ENCODE measurements around the gene OAF. TPM values are rescaled to one million over a fixed set of nuclear protein-coding genes. Genes with fewer than 3 reads are reported as not detected.

The OAF gene
- 17.1 and 67.5 TPM in 2 replicates for total RNA-seq (ENCODE audit: low replicate concordance)
- long read RNA-seq, partial matches to known transcripts = 1 of 1 reads
- long read RNA-seq, other reads (novel, unspliced or antisense) = 0 of 1 reads

DNA sequence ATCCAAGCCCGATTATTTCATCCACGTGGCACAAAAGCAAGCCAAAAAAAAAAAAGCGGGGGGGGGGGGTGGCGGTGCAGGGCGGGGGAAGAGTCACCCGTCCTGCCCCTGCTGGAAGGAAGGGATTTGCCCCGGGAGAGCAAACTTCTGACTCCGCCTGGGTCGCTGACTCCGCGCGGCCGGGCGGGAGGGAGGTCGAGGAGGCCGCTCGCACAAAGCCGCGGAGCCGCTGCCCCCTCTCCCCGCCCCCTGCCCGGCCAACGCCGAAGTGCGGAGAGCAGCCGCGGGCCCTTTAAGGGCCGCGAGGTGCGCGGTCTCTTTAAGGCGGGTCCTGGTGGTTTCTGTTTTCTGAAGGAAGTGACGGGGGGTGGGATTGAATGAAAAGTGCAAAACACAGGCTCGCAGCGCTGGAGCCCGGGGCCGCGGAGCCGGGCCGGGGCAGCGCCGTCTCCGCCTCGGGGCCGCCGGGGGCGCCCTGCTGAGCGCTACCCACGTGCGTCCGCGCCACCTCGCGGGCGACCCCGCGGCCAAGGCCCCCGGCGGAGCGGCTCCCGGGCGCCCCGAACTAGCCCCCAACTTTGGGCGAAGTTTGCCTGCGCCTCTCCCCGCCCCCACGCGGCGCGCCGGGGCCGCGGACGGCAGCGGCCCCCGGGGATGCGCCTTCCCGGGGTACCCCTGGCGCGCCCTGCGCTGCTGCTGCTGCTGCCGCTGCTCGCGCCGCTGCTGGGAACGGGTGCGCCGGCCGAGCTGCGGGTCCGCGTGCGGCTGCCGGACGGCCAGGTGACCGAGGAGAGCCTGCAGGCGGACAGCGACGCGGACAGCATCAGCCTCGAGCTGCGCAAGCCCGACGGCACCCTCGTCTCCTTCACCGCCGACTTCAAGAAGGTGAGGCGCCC, at the start of gene OAF:
Gene OAF (plus strand): TSS at position 407 of the 896 bp plus-strand sequence. CDS start 248 bp downstream, at position 655.
- DNase-seq (ENCODE audit: extremely low spot score, unreplicated experiment) = peak; percentile 89
- Mint-ChIP-seq H3K4me3 (peak within 1 kb of the TSS; percentile 99), H3K36me3 (no peaks in the 10 kb centered on the region), H3K27ac (peak within 1 kb of the TSS; percentile 91), H3K27me3 (peaks cover 54% of the 10 kb centered on the region), H3K4me1 (ENCODE audit: unreplicated experiment) (peaks cover 59% of the 10 kb centered on the region), H3K9me3 (no peaks in the 10 kb centered on the region)
- TF ChIP-seq, protein P1, sequence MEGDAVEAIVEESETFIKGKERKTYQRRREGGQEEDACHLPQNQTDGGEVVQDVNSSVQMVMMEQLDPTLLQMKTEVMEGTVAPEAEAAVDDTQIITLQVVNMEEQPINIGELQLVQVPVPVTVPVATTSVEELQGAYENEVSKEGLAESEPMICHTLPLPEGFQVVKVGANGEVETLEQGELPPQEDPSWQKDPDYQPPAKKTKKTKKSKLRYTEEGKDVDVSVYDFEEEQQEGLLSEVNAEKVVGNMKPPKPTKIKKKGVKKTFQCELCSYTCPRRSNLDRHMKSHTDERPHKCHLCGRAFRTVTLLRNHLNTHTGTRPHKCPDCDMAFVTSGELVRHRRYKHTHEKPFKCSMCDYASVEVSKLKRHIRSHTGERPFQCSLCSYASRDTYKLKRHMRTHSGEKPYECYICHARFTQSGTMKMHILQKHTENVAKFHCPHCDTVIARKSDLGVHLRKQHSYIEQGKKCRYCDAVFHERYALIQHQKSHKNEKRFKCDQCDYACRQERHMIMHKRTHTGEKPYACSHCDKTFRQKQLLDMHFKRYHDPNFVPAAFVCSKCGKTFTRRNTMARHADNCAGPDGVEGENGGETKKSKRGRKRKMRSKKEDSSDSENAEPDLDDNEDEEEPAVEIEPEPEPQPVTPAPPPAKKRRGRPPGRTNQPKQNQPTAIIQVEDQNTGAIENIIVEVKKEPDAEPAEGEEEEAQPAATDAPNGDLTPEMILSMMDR (conservative IDR thresholded peaks at IDR 0.05) = peak; percentile 55

GRCh38 chr11:120167659-120168058, 43.2 kb upstream of the OAF start:
- no peak for DNase-seq (ENCODE audit: extremely low spot score, unreplicated experiment)
- Mint-ChIP-seq H3K27ac (no peak overlapping the region), H3K27me3 (peaks cover 48% of the 10 kb centered on the region), H3K36me3 (no peaks in the 10 kb centered on the region), H3K4me3 (peak overlapping the region; percentile 59), H3K4me1 (ENCODE audit: unreplicated experiment) (peaks cover 14% of the 10 kb centered on the region), H3K9me3 (peaks cover 8% of the 10 kb centered on the region)
- TF ChIP-seq, protein P1 (conservative IDR thresholded peaks at IDR 0.05) = no peak

DNA sequence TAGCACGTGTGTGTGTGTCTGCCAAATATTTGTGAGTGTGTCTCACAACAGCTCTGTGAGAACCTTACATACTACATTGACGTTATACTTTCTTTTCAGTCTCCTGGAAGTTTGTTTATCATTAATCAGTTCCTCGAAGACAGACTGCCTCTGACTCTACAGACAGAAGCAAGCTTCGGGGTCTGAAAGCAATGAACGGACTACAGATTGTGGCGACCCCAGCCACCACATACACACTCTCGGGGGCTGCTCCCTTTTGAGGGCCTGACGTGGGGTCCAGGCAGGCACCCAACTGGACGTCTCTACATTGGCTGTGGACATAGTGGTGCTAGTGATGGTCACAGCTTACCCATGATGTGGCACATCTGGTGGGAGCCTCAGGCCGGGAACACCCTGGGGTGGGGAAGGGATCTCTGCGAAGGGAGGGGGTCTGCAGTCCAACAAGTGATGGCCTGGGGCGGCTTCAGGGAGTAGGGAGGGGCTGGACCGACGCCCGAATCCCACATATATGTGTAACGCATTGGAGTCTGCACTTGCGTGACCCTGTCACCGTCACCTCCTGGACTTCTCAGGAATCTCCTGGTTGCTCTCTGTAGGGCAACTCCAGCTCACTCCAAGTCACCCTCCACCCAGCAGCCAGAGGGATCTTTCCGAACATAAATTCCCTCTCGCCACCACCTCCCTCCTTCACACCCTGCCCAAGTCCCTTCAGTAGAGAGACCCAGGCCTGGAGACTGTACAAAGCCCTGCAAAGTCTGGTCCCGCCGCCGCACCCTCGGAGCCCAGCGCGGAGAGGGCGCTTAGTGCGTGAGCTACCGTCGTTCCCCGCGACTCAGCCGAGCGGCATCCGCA, 42.5 kb upstream of the OAF start:
- H3K9me3 Mint-ChIP-seq = peaks cover 8% of the 10 kb centered on the region
- no peak for DNase-seq (ENCODE audit: extremely low spot score, unreplicated experiment)
- H3K4me3 Mint-ChIP-seq = peak overlapping the region; percentile 89
- H3K27me3 Mint-ChIP-seq = peaks cover 52% of the 10 kb centered on the region
- TF ChIP-seq, protein P1 (conservative IDR thresholded peaks at IDR 0.05) = no peak
- peak overlapping the region; percentile 70 for H3K27ac Mint-ChIP-seq
- H3K36me3 Mint-ChIP-seq = no peaks in the 10 kb centered on the region
- peaks cover 20% of the 10 kb centered on the region for H3K4me1 Mint-ChIP-seq (ENCODE audit: unreplicated experiment)

DNA sequence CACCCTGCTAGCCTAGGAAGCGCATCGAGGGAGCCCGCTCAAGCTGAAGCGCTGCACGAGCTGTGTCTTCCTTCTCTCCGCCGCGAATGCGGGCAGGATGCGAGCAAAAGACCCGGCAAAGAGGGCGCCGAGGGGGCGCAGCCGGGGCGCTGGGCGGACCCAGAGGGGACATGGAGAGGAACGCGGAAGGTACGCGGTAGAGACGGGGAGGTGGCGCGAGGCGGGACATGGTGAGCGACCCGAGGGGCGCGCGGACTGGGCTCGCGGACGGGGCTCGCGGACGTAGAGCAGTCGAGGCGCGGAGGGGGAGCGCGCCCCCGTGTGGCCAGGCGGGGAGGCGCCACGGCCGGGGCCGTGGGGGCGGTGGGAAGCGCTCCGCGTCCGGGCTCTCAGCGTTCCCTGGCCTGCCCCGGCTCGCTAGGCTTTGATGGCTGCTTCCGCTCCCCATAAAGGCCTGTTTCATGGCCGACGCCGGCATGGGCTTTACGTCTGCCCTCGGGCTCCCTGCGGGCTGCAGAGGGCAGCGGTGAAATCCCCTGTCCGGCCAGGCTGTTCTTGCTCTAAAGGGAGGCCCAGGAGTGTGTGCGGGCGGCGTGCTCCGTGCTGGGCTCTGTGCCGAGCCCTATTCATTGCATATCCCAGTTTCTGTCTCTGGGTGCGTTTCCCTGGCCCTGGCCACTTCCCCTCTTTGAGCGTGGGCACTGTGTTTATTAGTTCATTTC, 41.7 kb upstream of the OAF start:
- peak overlapping the region; percentile 70 for H3K27ac Mint-ChIP-seq
- H3K4me3 Mint-ChIP-seq = peak overlapping the region; percentile 89

More for the DNA sequence above, 41.7 kb upstream of the OAF start:
- peaks cover 8% of the 10 kb centered on the region for H3K9me3 Mint-ChIP-seq
- DNase-seq (ENCODE audit: extremely low spot score, unreplicated experiment) = peak; percentile 91
- H3K36me3 Mint-ChIP-seq = no peaks in the 10 kb centered on the region
- TF ChIP-seq, protein P1 (conservative IDR thresholded peaks at IDR 0.05) = peak; percentile 100
- peaks cover 53% of the 10 kb centered on the region for H3K27me3 Mint-ChIP-seq
- H3K4me1 Mint-ChIP-seq (ENCODE audit: unreplicated experiment) = peaks cover 20% of the 10 kb centered on the region
